ENCODE results near the gene NCOA4.

Gene NCOA4

DNA sequence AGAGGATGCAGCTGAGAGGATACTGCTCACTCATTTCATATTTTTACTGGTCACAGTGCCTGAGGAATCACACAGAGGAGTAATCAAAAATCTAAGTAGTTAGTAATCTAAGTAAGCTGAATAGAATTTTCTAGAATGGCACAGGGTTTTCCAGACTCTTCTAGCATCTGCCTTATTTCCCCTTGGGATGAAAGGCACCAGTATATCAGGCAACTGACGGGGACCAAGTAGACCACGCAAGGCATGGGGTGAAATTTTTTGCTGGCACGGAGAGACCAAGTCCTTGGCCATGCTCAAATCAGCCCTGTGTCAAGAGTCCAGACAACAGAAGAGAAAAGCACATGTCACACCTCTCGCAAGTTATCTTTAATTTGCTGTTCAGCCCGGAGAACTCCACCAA is 14.2 kb downstream of the NCOA4 start:
- TF ChIP-seq POLR2AphosphoS5 (IDR thresholded peaks at IDR 0.05; ENCODE audit: low read depth) (no peak), GABPA (IDR thresholded peaks at IDR 0.05; ENCODE audit: low read depth) (no peak), REST (IDR thresholded peaks at IDR 0.05; ENCODE audit: insufficient replicate concordance, low read depth) (no peak), CTCF (IDR thresholded peaks at IDR 0.05; ENCODE audit: insufficient read depth, low read length) (no peak), SPI1 (IDR thresholded peaks at IDR 0.05; ENCODE audit: borderline replicate concordance, low read depth) (no peak)

DNA sequence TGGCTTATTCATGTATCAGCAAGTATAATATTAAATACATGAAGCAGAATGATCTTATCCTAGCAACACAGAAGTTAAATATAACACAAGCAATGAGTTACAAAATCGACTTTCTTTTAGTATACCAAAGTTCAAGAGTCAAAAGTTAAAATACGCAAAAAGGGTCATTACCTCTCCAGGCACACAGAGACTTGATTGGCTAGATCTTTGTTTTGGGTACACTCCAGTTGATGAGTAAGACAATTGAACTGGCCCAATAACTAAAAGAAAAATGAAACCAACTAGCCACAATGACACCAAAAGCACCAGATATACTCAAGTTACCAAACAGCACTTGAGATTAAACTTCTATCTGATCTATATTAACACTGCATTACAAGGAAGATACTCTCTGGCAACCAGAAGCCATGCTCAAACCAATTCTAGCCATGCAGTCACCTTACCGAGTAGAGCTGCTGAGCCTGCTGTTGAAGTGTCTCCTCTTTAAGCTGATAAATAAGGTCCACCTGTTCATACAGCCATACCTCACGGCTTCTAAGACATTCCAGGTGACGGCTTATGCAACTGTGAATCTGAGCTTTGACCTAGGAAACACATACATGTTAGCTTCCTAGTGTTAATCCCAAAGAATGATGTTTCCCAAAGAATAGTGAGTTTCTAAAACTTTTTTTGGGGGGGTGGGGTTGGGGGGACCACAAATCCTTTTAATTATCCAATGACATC is 15.6 kb downstream of the NCOA4 start:
- no peak for DNase-seq (ENCODE audit: low read depth in 1 of 2, low spot score in 1 of 2)
- H3K4me3 ChIP-seq (replicated peaks; ENCODE audit: insufficient read depth, low read length), result no peak overlapping the region
- TF ChIP-seq SPI1 (IDR thresholded peaks at IDR 0.05; ENCODE audit: borderline replicate concordance, low read depth) (no peak), REST (IDR thresholded peaks at IDR 0.05; ENCODE audit: insufficient replicate concordance, low read depth) (no peak), GABPA (IDR thresholded peaks at IDR 0.05; ENCODE audit: low read depth) (no peak), CTCF (IDR thresholded peaks at IDR 0.05; ENCODE audit: insufficient read depth, low read length) (no peak), POLR2AphosphoS5 (IDR thresholded peaks at IDR 0.05; ENCODE audit: low read depth) (no peak)

More for the DNA sequence above, 14.2 kb downstream of the NCOA4 start:
- DNase-seq (ENCODE audit: low read depth in 1 of 2, low spot score in 1 of 2), result no peak
- no peak overlapping the region for H3K4me3 ChIP-seq (replicated peaks; ENCODE audit: insufficient read depth, low read length)
- no peak overlapping the region for H3K27ac ChIP-seq (replicated peaks)
- no peaks in the 10 kb centered on the region for H3K27me3 ChIP-seq (ENCODE audit: insufficient read depth, poor library complexity, severe bottlenecking)

GRCh38 chr10:46014206-46014605 is 16.2 kb downstream of the NCOA4 start:
- Histone ChIP-seq H3K27ac (replicated peaks) (no peak overlapping the region), H3K27me3 (ENCODE audit: insufficient read depth, poor library complexity, severe bottlenecking) (no peaks in the 10 kb centered on the region), H3K4me3 (replicated peaks; ENCODE audit: insufficient read depth, low read length) (no peak overlapping the region)
- no peak for DNase-seq (ENCODE audit: low read depth in 1 of 2, low spot score in 1 of 2)
- TF ChIP-seq GABPA (IDR thresholded peaks at IDR 0.05; ENCODE audit: low read depth), result no peak
- TF ChIP-seq REST (IDR thresholded peaks at IDR 0.05; ENCODE audit: insufficient replicate concordance, low read depth), result no peak
- TF ChIP-seq CTCF (IDR thresholded peaks at IDR 0.05; ENCODE audit: insufficient read depth, low read length), result no peak
- no peak for TF ChIP-seq SPI1 (IDR thresholded peaks at IDR 0.05; ENCODE audit: borderline replicate concordance, low read depth)
- no peak for TF ChIP-seq POLR2AphosphoS5 (IDR thresholded peaks at IDR 0.05; ENCODE audit: low read depth)

More for the DNA sequence above, 15.6 kb downstream of the NCOA4 start:
- no peak overlapping the region for H3K27ac ChIP-seq (replicated peaks)
- no peaks in the 10 kb centered on the region for H3K27me3 ChIP-seq (ENCODE audit: insufficient read depth, poor library complexity, severe bottlenecking)

Data from HL-60 (cell line).